Ishikawa (cell line): ENCODE data around the gene ZNF627.

Source experiments
- CREB1 ChIP-seq: IDR thresholded peaks from 2 replicates; pipeline ENCODE4 v1.6.1; 2012; ENCODE audit warnings: low read depth
- EP300 ChIP-seq: IDR thresholded peaks from 2 replicates; pipeline ENCODE4 v1.6.1; 2012; ENCODE audit warnings: borderline replicate concordance
- RAD21 ChIP-seq: IDR thresholded peaks from 2 replicates; pipeline ENCODE4 v1.6.1; 2012; ENCODE audit warnings: low read depth
- TAF1 ChIP-seq: IDR thresholded peaks from 2 replicates; pipeline ENCODE4 v1.6.1; 2012; ENCODE audit warnings: low read depth, mild to moderate bottlenecking
- TEAD4 ChIP-seq: IDR thresholded peaks from 2 replicates; pipeline ENCODE4 v1.6.1; 2012
- YY1 ChIP-seq: IDR thresholded peaks from 2 replicates; pipeline ENCODE4 v1.6.1; 2012; ENCODE audit warnings: low read depth
- TF ChIP-seq, protein P1 (sequence below): IDR thresholded peaks from 2 replicates; pipeline ENCODE4 v1.6.1; 2012
- TF ChIP-seq, protein P2 (sequence below): IDR thresholded peaks from 2 replicates; pipeline ENCODE4 v1.6.1; 2012; ENCODE audit warnings: low read depth, mild to moderate bottlenecking
- TF ChIP-seq, protein P3 (sequence below): IDR thresholded peaks from 2 replicates; pipeline ENCODE4 v1.6.1; 2012

DNA sequence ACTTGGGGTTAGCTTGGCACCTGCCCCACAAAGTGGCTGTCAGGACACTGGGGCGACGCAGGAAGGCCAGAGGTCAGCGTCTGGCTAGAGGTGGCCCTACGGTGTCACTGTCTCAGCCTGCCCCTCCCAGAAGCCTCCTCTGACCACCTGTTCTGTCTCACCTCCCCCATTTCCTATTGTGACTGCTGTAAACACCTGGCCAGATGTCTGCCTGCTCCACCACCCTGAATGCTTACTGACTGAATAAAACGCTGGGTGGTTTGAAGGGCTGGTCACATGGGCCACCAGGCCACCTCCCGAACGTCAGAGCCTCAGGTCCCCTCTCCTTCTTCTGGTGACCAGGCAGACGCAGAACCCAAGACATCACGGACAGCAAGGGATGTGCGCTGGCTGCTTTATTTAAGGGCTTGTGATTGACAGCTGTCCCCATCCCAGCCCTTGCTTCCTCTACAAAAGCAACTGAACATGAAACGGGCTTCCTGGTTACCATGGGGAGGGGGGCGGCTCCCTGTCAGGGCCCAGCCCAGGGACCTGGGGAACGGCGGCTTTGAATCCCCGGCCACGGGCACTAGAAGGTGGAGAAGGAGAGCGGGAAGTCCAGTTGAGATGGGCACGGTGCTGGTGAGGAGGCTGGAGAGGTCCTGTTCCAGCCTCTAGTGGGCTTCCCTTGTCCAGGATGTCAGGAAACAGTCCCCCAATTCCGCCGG is 44.5 kb upstream of the ZNF627 start:
- no peak for TF ChIP-seq TEAD4
- TF ChIP-seq RAD21: no peak
- TF ChIP-seq, protein P1, sequence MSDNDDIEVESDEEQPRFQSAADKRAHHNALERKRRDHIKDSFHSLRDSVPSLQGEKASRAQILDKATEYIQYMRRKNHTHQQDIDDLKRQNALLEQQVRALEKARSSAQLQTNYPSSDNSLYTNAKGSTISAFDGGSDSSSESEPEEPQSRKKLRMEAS: no peak
- no peak for TF ChIP-seq TAF1
- TF ChIP-seq, protein P2, sequence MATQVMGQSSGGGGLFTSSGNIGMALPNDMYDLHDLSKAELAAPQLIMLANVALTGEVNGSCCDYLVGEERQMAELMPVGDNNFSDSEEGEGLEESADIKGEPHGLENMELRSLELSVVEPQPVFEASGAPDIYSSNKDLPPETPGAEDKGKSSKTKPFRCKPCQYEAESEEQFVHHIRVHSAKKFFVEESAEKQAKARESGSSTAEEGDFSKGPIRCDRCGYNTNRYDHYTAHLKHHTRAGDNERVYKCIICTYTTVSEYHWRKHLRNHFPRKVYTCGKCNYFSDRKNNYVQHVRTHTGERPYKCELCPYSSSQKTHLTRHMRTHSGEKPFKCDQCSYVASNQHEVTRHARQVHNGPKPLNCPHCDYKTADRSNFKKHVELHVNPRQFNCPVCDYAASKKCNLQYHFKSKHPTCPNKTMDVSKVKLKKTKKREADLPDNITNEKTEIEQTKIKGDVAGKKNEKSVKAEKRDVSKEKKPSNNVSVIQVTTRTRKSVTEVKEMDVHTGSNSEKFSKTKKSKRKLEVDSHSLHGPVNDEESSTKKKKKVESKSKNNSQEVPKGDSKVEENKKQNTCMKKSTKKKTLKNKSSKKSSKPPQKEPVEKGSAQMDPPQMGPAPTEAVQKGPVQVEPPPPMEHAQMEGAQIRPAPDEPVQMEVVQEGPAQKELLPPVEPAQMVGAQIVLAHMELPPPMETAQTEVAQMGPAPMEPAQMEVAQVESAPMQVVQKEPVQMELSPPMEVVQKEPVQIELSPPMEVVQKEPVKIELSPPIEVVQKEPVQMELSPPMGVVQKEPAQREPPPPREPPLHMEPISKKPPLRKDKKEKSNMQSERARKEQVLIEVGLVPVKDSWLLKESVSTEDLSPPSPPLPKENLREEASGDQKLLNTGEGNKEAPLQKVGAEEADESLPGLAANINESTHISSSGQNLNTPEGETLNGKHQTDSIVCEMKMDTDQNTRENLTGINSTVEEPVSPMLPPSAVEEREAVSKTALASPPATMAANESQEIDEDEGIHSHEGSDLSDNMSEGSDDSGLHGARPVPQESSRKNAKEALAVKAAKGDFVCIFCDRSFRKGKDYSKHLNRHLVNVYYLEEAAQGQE: no peak
- TF ChIP-seq YY1: no peak
- TF ChIP-seq, protein P3, sequence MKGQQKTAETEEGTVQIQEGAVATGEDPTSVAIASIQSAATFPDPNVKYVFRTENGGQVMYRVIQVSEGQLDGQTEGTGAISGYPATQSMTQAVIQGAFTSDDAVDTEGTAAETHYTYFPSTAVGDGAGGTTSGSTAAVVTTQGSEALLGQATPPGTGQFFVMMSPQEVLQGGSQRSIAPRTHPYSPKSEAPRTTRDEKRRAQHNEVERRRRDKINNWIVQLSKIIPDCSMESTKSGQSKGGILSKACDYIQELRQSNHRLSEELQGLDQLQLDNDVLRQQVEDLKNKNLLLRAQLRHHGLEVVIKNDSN: no peak
- TF ChIP-seq EP300: no peak
- no peak for TF ChIP-seq CREB1
